DMS53 (cell line): Measurements from ENCODE around the gene GOLGA1.

Experiments used
- DNase-seq: peaks from one replicate; lab custom pipeline; 2025; lab: John Stamatoyannopoulos, UW

The GOLGA1 gene

GRCh38 chr9:124940521-124940893 is 376 bp downstream of the GOLGA1 start:
- peak; percentile 89 for DNase-seq

- DNase-seq = no peak
Observed at GRCh38 chr9:124939944-124940343, 939 bp downstream of the GOLGA1 start.

GRCh38 chr9:124934290-124934689 is 6.6 kb downstream of the GOLGA1 start:
- DNase-seq = no peak

GRCh38 chr9:124932333-124932732 is 8.6 kb downstream of the GOLGA1 start:
- no peak for DNase-seq

GRCh38 chr9:124929464-124929863 is 11.4 kb downstream of the GOLGA1 start:
- DNase-seq = no peak

- peak; percentile 5 for DNase-seq
Observed at GRCh38 chr9:124928116-124928515, 12.8 kb downstream of the GOLGA1 start.

- peak; percentile 21 for DNase-seq
Observed at GRCh38 chr9:124920394-124920793, 20.5 kb downstream of the GOLGA1 start.

- no peak for DNase-seq
Observed at GRCh38 chr9:124914753-124915405, 26.0 kb downstream of the GOLGA1 start.

GRCh38 chr9:124913378-124913777 is 27.5 kb downstream of the GOLGA1 start:
- DNase-seq = no peak

- no peak for DNase-seq
Observed at GRCh38 chr9:124911766-124912165, 29.1 kb downstream of the GOLGA1 start.

- DNase-seq = no peak
Observed at GRCh38 chr9:124908098-124908497, 32.8 kb downstream of the GOLGA1 start.

GRCh38 chr9:124906966-124907365 is 33.9 kb downstream of the GOLGA1 start:
- no peak for DNase-seq

GRCh38 chr9:124899845-124900244 is 41.0 kb downstream of the GOLGA1 start:
- DNase-seq = no peak

GRCh38 chr9:124897570-124898460 is 43.1 kb downstream of the GOLGA1 start:
- no peak for DNase-seq

GRCh38 chr9:124894741-124895170 is 46.1 kb downstream of the GOLGA1 start:
- DNase-seq = peak; percentile 47

GRCh38 chr9:124894035-124894740 is 46.7 kb downstream of the GOLGA1 start:
- no peak for DNase-seq

- no peak for DNase-seq
Observed at GRCh38 chr9:124890179-124890578, 50.7 kb downstream of the GOLGA1 start.

GRCh38 chr9:124889006-124889405 is 51.9 kb downstream of the GOLGA1 start:
- DNase-seq = no peak

- no peak for DNase-seq
Observed at GRCh38 chr9:124887832-124888231, 53.1 kb downstream of the GOLGA1 start.

- DNase-seq = no peak
Observed at GRCh38 chr9:124886866-124887492, 53.9 kb downstream of the GOLGA1 start.

- DNase-seq = no peak
Observed at GRCh38 chr9:124886461-124886860, 54.4 kb downstream of the GOLGA1 start.

- DNase-seq = no peak
Observed at GRCh38 chr9:124885551-124885950, 55.3 kb downstream of the GOLGA1 start.
